GM19452 (cell line): ENCODE measurements around the gene CDC34.
"Not testable (repeated sequence)": the region's sequence is repeated elsewhere in the genome, so short reads cannot be mapped to it uniquely, and the experiment has no call there.

Experiments used
- ATAC-seq: cut with Tn5 transposase; IDR thresholded peaks from one replicate; pipeline ENCODE4 v1.9.1; 2021; ENCODE audit not compliant: unreplicated experiment

Gene CDC34

GRCh38 chr19:572743-573518 lies 41.4 kb downstream of the CDC34 start:
- peak; percentile 29 for ATAC-seq

DNA sequence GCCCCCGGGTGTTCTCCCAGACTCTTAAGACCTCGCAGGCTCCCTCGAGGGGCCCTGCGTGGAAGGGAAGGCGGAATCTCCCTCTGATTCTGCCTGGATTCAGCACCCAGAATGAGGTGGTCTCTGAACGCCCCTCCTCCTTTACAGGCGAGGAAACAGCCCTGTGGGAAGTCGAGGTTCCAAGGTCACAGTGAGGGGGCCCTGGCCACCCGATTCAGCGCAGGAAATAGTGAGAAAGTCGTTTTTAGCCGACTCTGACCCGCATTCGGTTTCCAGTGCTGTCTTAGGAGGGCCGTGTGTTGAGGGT lies 41.9 kb downstream of the CDC34 start:
- ATAC-seq = no peak

DNA sequence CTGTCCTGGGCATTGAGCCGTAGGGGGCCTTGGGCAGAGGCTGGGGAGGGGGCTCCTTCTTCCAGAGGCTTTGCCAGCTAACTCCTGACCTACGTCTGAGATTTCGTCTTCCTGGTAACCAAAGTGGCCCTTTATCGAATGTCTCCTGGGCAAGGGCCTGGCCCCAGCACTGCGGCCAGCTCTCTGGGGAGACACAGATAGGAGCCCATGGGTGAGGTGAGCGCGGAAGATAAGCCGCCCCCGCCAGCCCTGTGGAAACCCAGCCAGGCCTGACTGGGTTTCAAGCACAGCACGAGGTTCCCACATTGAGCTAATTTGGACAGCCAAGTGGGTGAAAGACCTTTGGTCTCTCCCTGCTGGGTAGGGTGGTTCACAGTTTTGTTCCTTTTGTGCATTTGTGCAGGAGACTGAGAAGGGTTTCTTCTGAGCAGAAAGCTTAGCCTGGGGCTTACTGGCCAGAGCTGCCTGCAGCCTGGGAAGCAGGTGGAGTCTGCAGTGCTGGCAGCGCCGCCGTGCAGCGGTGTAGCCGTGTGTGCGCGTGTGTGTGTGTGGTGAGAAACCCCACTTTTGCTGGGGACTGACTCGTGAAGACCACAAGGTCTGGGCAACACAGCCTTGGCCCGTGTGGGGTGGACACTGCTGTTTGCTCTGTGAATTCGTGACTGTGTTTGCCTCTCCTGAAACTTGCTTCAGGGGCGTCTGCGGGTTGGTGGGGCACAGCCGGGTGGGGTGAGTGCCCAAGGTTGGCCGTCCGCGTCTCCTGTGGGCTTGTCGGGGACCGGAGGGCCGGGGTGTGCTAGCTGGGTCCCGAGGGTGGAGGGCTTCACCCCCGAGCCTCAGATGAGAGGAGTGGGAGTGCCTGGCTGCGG lies 43.3 kb downstream of the CDC34 start:
- no peak for ATAC-seq

DNA sequence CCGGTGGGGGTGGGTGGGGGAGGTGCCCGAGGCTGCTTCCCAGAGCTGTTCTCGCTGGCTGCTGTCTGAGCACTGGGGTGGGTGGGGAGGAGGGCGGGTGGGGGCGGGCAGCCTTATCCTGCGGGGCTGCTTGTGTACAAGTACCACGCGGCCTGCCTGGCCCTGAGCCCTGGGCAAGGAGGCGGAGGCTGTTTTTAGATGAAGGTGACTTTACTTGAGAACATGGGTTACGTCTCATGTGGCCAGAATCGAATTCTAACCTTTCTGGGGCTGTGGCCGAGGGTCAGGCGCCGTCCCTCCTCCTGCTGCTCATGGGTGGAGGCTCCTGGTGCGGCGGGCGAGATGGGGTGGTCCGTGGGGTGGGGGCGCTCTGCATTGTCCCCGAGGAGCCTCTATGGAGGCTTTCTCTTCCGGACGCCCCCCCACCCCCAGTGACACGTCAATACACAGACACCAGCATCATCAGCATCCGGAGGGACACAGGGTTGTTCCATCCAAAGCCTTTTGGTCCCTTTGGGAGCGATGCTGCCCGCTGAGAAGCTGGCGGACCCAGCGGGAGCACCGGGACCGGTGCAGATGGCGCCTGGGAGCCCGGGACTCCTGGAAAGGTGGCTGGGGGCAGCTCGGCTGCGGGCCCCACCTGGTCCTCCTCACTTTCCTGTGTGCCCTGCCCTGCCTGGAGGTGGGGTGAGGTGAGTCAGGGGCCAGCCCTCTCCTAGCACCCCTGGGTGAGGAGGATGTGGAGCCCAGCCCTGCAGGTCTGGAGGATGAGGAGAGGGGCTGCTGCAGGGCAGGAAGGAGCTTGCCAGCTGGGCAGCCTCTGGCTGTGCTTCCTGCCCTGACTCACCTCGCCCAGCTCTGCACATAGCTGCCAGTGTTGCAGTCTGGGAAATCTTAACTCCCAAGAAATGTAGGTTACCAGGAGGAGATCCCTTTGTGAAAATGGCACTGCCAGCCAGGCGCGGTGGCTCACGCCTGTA lies 44.3 kb downstream of the CDC34 start:
- no peak for ATAC-seq

GRCh38 chr19:576768-577438 lies 45.3 kb downstream of the CDC34 start:
- ATAC-seq = no peak

DNA sequence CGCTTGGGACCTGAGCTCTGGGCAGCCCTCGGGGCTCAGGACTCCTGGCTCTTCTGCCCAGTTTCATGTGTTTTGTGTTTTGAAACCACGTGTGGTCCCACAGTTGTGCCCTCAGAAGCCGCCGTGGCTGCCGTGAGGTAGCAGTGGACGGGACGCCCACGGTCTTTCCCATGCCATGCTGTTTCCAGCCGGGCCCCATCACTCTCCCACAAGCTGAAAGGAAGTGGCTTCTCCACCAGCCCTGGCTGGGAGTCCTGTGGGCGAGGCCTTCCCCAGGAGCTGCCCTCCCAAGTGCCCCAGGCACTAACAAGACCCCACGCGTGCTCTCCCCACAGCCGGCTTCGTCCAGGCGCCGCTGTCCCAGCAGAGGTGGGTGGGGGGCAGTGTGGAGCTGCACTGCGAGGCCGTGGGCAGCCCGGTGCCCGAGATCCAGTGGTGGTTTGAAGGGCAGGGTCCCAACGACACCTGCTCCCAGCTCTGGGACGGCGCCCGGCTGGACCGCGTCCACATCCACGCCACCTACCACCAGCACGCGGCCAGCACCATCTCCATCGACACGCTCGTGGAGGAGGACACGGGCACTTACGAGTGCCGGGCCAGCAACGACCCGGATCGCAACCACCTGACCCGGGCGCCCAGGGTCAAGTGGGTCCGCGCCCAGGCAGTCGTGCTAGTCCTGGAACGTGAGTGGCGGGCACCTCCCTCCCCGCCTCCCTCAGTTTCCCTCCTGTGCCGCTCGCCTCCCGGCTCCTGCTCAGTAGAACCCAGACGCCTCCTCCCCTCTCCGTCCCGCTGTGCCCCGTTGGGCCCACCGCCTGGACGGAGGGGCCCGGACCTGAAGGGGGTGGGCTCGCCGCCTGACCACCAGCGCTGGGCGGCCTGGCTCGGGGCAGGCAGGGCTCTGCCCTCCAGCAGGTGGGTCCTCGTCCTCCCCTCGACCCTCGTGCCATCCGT lies 46.2 kb downstream of the CDC34 start:
- no peak for ATAC-seq

DNA sequence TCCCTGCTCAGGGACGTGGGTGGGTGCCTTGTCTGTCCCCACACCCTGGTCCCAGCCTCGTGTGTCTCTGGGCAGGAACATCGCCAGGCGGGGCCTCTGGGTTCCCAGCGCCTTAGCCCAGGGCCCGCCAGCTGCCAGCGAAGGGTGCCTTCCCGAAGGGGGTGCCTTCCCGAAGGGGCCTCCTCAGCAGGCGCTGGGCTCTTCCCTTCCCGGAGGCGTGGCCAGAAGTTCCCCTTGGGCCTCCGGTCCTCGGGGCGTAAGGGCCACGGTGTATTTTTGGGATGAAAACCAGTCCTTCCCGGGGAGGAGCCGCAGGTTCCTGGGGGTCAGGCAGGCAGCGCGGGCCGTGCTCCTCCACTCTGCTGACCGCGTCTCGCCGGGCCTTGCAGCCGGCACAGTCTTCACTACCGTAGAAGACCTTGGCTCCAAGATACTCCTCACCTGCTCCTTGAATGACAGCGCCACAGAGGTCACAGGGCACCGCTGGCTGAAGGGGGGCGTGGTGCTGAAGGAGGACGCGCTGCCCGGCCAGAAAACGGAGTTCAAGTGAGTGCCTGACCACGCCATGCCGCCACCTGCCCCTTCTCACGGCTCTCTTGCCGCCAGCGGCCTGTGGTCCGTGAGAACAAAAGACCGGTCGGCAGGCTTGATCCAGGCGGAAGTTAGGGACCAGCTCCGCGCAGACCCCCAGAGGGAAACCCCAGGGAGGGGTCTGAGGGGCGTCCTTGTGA lies 47.7 kb downstream of the CDC34 start:
- no peak for ATAC-seq

GRCh38 chr19:579842-580155 lies 48.2 kb downstream of the CDC34 start:
- ATAC-seq = no peak

DNA sequence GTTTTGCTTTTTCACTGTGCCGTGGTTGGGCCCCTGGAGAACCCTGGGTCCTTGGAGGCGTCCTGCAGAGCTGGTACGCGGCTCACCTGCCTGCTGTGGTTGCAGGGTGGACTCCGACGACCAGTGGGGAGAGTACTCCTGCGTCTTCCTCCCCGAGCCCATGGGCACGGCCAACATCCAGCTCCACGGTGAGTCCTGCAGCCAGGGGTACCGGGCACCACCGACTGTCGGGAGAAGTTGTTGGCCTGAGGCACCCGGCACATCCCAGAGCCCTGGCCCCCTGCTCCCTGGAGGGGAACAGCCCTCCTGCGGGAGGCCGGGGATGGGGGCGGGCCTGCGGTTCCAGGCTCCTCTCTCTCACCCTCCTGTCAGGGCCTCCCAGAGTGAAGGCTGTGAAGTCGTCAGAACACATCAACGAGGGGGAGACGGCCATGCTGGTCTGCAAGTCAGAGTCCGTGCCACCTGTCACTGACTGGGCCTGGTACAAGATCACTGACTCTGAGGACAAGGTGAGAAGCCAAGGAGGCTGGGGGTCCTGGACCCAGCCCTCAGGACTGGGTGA lies 48.8 kb downstream of the CDC34 start:
- ATAC-seq = no peak

DNA sequence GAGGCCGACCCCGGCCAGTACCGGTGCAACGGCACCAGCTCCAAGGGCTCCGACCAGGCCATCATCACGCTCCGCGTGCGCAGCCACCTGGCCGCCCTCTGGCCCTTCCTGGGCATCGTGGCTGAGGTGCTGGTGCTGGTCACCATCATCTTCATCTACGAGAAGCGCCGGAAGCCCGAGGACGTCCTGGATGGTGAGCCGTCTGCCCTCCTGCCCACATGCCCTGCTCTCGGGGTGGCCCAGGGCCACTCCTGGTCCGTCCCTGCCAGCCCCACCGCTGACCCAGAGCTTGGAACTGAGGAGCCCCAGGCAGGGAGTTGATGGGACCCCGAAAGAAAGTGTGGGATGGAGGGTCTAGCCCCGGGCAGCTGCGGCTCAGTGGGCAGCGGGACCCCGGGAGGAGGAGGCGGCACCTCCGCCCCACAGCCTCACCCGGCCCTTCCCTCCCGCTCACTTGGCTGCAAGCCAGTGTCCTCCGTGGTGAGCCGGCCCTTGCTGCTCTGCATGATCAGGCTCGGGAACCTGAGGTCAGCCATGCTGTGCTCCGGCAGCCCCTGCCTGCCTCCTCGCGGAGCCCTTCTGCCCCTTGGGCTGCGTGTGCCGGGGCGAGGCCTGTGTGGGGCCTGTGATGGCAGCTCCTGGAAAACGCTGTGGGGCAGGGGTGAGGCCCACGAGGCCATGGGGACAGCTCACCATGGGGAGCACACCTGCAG lies 50.0 kb downstream of the CDC34 start:
- no peak for ATAC-seq

DNA sequence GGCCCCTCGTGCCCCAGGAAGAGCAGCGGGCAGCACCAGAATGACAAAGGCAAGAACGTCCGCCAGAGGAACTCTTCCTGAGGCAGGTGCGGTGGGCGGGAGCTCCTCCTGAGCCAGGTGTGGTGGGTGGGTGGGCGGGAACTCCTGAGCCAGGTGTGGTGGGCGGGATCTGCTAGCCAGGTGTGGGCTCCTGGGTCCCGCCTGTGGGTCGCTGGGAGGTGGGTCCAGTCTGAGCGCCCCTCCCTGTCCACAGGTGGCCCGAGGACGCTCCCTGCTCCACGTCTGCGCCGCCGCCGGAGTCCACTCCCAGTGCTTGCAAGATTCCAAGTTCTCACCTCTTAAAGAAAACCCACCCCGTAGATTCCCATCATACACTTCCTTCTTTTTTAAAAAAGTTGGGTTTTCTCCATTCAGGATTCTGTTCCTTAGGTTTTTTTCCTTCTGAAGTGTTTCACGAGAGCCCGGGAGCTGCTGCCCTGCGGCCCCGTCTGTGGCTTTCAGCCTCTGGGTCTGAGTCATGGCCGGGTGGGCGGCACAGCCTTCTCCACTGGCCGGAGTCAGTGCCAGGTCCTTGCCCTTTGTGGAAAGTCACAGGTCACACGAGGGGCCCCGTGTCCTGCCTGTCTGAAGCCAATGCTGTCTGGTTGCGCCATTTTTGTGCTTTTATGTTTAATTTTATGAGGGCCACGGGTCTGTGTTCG lies 51.1 kb downstream of the CDC34 start:
- ATAC-seq = no peak

DNA sequence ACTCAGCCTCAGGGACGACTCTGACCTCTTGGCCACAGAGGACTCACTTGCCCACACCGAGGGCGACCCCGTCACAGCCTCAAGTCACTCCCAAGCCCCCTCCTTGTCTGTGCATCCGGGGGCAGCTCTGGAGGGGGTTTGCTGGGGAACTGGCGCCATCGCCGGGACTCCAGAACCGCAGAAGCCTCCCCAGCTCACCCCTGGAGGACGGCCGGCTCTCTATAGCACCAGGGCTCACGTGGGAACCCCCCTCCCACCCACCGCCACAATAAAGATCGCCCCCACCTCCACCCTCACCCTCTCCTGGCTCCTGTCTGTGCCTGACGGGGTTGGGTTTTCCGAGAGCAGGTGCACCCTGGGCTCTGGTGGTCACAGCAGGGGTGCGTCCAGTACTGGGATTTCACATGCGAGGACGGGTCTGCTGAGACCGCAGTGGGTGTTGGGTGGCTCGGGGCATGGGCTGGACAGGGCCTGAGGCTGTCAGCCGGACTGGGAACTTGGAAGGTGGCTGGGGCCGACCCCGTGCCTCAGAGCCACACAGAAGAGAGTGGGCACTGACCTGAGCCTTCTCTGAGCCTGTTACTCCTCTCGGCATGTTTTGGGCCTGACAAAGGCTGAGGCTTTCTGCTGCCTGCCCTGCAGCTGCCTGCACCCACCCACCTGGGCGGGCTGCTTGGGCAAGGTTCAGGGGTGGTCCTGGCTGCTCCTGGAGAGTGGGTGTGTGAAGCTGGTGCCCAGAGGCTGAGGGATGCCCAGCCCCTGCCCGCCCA lies 51.8 kb downstream of the CDC34 start:
- ATAC-seq = no peak

DNA sequence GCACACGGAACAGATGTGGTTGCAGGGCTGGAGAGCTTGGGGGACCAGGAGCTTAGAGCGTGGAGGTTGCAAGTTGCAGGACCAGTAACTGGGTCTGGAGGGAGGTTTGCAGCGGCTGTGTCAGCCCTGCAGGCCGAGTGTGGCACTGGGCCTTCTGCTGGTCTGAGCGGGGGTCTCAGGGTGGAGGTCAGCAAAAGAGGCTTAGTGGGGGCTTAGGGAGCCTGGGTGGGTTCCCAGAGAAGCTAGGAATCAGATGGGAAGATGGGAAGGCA lies 52.3 kb downstream of the CDC34 start:
- ATAC-seq = no peak

GRCh38 chr19:584240-585001 lies 52.9 kb downstream of the CDC34 start:
- no peak for ATAC-seq

DNA sequence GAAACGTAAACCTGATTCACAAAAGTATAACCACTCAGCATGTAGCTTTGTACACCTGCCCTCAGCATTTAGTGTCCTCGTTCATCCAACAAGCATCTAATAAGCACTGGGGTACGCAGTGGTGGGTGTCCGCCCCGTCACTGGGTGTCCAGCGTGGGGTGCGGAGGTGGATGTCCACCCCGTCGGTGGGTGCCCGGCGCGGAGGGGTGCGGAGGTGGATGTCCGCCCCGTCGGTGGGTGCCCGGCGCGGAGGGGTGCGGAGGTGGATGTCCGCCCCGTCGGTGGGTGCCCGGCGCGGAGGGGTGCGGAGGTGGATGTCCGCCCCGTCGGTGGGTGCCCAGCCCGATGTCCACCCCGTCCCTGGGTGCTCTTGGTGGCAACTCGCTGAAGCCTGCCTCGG lies 53.6 kb downstream of the CDC34 start:
- ATAC-seq = not testable (repeated sequence)

DNA sequence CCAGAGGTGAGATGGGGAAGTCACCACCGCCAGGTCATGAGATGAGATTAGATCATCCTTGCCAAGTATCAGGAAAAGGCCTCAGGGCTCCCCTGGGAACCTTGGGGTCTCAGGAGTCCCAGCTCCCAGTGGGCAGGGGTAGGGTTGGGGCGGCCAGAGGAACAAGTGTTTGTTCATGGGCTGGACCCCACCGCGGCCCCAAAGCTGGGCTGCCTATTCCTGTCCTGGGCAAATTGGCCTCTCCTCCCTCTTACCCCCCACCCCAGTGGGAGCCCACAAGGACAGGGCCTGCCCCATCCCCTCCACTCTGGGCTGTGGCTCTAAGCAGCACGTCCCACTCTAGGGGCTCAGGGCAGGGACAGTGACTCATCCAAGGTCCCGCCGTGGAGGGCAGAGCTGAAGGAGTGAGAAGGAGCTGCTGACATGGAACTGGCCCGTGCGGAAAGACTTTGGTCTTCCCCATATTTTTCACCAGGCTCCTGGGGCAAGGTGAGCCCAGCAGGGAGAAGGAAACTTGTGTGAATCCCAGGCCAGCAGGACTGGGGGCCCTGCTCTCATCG lies 54.1 kb downstream of the CDC34 start:
- no peak for ATAC-seq
